NCI-H510A treated with DMSO at 0.1 percent for 48 hours (cell line): Measurements from ENCODE around the gene RALGAPB.

ENCODE experiments used
- DNase-seq: peaks from one replicate; lab custom pipeline; 2025; lab: John Stamatoyannopoulos, UW

Gene RALGAPB

GRCh38 chr20:38612751-38613515, 140.3 kb downstream of the RALGAPB start:
- no peak for DNase-seq

- no peak for DNase-seq
These were observed 142.6 kb downstream of the RALGAPB start for GRCh38 chr20:38615283-38615682.

GRCh38 chr20:38616457-38616856, 143.8 kb downstream of the RALGAPB start:
- no peak for DNase-seq

GRCh38 chr20:38617011-38617829, 144.6 kb downstream of the RALGAPB start:
- DNase-seq = no peak

GRCh38 chr20:38617830-38618196, 145.2 kb downstream of the RALGAPB start:
- DNase-seq = no peak

- no peak for DNase-seq
These were observed 147.8 kb downstream of the RALGAPB start for GRCh38 chr20:38620441-38620840.

GRCh38 chr20:38623061-38623460, 150.4 kb downstream of the RALGAPB start:
- no peak for DNase-seq

- no peak for DNase-seq
These were observed 151.4 kb downstream of the RALGAPB start for GRCh38 chr20:38624084-38624483.

GRCh38 chr20:38625896-38626295, 153.3 kb downstream of the RALGAPB start:
- no peak for DNase-seq

- no peak for DNase-seq
These were observed 154.4 kb downstream of the RALGAPB start for GRCh38 chr20:38626921-38627659.
